GM21367 (cell line): ENCODE data around the gene GOLGA8R.
"Not testable (repeated sequence)": the region's sequence is repeated elsewhere in the genome, so short reads cannot be mapped to it uniquely, and the experiment has no call there.

ENCODE experiments used
- ATAC-seq: cut with Tn5 transposase; IDR thresholded peaks from one replicate; pipeline ENCODE4 v1.9.1; 2021; ENCODE audit not compliant: unreplicated experiment

GOLGA8R gene, protein sequence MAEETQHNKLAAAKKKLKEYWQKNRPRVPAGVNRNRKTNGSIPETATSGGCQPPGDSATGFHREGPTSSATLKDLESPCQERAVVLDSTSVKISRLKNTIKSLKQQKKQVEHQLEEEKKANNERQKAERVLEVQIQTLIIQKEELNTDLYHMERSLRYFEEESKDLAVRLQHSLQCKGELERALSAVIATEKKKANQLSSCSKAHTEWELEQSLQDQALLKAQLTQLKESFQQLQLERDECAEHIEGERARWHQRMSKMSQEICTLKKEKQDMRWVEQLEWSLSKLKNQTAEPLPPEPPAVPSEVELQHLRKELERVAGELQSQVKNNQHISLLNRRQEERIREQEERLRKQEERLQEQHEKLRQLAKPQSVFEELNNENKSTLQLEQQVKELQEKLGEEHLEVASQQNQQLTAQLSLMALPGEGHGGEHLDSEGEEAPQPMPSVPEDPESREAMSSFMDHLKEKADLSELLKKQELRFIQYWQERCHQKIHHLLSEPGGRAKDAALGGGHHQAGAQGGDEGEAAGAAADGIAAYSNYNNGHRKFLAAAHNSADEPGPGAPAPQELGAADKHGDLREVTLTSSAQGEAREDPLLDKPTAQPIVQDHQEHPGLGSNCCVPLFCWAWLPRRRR

DNA sequence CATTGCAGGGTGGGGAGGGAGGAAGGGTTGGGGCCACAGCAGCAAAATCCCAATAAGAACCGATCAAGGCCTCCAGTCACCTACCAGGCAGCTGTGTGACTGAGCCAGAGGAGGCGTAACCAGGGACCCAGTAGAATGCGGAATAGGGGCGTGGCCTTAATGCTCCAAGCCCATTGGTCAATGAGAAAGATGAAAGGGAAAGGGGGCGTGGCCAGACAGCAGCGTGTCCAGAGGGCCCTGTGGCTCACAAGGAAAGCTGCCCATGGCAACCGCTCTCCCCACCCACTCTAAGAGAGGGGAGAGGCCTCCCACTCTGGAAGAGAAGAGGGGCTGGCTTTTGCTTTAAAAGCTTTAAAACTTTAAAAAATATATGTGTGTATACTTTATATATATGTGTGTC, at the start of gene GOLGA8R:
TSS of gene GOLGA8R (minus strand) at position 101 of the 400 bp plus-strand sequence. CDS start at position 3, 98 bp downstream.
- ATAC-seq, result not testable (repeated sequence)

DNA sequence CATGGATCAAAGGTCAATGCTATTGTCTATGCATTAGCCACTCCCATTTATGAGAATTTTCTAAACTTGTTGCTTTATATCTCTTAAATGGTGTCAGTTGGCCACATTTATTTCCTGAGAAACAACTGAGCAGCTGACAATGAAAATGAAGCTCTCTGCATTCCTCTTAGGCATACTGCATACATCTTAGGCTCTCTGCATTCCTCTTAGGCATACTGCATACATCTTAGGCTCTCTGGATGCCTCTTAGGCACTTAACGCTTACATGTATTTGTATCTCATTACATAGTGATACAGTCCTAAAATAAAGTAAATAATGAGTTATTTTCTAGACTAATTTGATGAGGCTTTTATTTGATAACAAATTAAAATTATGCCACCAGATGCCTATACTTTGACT, 49.8 kb upstream of the GOLGA8R start:
- not testable (repeated sequence) for ATAC-seq

DNA sequence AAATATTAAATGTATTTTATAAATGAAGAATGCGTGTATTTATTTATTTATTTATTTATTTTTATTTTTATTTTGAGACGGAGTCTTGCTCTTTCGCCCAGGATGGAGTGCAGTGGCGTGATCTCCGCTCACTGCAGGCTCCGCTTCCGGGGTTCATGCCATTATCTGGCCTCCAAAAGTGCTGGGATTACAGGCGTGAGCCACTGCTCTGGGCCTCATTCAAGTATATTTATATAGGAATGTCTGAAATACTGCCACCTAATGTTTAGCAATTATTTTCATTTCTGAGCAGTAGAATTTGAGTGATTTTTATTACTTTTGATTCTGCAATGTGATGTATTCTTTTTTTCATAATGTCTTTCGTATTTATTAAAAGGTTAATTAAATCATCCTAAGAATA, 48.1 kb upstream of the GOLGA8R start:
- ATAC-seq, result not testable (repeated sequence)

DNA sequence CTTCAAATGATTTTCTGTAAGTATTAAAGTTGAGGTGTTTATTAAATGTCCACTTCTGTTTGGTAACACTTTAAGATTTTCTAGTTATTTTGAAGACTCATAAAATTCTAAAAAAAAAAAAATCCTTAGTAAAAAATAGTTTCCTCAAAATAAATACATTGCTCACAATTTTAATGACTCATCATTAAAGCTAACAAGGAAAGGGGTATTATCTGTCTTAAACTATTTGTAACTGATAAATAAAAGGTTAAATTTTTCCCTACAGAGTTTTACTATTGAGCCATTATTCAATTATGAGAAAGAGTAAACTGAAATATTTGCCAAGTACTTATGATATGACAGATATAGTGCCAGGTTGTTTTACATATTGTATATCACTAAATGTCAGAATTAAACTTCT, 38.6 kb upstream of the GOLGA8R start:
- not testable (repeated sequence) for ATAC-seq

DNA sequence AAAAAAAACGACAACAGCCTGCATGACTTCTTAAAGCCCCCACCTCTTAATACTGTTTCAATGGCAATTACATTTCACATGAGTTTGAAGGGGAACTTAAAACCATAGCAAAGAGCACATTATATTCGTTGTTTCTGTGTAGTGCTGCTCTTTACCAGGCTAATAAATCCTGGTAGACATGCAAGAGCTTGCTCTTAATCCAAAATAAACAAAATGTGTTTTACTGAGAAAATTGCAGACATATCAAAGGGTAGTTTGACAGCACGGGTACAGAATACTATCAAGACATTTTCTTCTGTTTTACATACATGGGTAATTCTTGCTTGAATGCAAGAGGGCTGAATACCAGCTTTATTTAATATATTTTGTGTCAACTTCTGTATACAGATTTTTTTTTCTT, 24.3 kb upstream of the GOLGA8R start:
- ATAC-seq, result not testable (repeated sequence)

DNA sequence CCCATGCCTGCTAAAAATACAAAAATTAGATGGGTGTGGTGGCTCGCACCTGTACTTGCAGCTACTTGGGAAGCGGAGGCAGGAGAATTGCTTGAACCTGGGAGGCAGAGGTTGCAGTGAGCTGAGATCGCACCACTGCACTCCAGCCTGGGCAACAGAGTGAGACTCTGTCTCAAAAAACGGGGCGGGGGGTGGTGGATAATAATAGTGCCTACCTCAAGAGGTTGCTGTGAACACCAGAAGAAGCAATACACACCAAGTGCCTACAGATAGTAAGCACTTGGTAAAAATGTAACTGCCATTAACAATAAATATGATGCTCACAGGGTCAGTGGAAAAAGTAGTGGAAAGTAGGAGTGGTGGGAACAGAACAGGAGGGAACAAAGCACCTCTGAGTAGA, 21.8 kb upstream of the GOLGA8R start:
- not testable (repeated sequence) for ATAC-seq

DNA sequence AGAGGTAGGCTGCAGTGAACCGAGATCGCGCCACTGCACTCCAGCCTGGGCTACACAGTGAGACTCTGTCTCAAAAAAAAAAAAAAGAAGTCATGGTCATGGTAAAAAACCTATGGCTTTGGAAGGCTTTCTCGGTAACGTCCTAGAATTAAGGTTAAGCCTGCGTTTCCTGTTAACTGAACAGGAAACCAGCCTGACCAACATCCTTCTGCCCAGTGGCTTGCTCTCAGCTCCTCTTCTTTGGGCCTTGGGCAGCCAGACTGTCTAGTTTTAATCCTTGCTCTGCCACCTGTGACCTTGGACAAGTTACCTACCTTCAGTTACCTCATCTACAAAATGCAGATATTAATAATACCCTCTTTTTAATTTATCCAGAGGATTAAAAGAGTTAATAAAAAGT, 6.7 kb upstream of the GOLGA8R start:
- ATAC-seq, result not testable (repeated sequence)

DNA sequence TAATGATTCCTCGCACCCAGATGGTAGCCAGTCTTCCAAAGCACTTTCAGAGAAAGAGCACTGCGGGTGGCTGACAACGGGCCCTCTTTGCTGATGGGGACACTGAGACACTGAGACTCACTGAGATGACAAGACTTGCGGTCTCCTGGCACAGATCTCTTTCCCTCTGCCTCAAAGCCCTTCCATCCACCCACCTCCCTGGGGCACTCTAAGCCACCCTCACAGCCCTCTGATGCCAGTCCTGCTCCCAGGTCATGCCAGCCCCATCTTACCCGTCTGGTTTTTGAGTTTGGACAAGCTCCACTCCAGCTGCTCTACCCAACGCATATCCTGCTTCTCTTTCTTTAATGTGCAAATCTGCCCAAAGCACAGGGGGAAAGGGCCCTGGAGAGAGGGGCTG, 6.4 kb downstream of the GOLGA8R start:
- ATAC-seq, result not testable (repeated sequence)

DNA sequence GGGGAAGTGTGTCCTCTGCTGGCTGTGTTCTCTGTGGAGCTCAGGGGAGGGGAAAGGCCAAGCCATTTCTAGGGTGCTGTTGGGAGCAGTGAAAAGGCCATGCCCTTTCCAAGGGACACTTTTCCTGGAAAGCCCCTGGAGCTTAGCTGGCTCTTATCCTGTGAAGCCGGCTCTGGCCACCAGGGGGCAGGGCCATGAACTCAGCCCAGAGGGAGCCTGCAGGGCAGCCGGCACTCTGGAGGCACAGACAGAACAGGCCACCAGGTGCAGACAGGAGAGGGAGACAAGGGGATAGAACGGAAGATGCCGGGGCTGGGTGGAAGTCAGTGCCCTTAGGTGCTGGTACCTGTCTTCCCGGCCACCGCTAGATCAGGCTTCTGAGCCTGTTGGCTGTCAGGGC, 15.1 kb downstream of the GOLGA8R start:
- ATAC-seq, result not testable (repeated sequence)

DNA sequence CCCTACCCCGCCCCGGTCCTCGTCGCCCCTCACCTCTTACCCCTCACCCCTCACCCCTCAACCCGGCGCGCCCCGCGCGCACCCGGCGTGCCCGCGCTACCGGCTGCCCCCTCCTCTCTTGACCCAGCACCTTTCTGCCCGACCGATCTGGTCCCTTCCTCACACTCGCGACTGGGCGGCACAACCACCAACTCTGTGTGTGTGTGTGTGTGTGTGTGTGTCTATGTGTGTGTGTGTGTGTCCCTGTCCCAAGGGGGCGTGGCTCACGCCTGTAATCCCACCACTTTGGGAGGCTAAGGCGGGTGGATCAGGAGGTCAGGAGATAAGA, 20.4 kb downstream of the GOLGA8R start:
- not testable (repeated sequence) for ATAC-seq

DNA sequence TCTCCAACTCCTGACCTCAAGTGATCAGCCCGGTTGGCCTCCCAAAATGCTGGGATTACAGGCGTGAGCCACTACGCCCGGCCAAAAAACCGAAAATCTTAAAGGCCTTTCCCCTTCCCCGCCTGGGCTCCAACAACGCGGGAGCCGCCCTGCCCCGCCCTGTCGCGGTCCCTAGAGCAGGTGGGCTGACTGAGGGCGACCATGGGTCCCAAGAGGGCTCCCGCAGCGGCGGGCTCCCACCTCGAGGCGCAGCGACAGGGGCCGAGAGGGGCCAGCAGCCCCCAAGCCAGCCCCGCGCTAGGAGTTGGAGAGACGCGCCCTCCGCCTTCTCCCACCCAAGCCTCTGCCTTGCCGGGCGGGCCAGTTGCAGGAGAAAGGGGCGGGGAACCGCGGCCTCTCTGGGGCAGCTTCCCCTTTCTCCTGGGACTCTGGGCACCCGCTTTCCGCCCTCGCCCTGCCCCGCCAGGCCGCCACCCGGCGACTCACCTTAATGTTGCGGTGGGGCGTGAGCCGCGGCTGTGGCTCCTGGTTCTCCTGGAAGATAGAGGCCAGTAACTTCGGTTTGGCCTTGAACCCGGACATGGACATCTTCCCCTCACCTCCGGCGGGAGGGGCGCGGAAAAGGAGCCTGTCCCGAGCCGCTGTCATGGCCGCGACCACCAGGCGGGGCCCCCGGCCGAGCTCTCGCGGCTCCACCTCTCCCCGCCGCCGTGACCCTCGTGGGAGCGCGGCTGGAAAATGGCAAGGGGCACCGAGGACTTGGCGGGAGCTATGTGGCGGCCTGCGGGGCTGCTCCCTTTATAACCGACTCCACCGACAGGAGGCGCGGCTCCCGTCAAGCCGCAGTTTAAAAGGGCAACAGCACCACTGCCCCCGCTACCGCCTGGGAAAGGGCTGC, 21.0 kb downstream of the GOLGA8R start, which contains the start of gene CHRFAM7A:
TSS of gene CHRFAM7A (minus strand) at position 775 of the 898 bp plus-strand sequence. CDS start 10,189 bp downstream, outside the sequence.
- not testable (repeated sequence) for ATAC-seq

DNA sequence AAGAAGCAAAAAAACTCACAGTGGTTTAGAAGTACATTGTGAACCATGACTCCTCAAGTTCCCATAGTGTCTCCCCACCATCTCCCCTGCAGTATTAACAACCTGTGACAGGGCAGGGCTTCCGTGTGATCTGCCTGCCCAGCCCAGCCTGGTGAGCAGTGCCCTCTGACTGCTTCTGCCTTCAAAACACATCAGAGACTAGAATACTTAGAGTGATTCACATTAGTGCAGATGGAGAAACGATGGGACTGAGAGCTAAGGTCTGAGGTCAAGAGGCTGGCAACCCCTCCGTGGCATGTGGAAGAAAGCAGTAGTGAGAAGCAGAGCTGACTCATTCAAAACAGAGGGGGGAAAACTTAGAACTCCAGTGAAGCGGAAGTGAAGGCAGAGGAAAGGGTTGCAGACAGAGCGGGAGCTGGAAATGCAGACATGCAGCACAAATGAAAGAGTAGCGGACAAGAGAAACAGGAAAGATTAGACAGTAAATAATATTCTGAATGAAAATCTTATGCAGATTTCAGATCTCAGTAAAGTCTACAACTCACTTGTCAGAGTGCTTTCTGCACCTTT, 27.7 kb downstream of the GOLGA8R start:
- ATAC-seq, result not testable (repeated sequence)

DNA sequence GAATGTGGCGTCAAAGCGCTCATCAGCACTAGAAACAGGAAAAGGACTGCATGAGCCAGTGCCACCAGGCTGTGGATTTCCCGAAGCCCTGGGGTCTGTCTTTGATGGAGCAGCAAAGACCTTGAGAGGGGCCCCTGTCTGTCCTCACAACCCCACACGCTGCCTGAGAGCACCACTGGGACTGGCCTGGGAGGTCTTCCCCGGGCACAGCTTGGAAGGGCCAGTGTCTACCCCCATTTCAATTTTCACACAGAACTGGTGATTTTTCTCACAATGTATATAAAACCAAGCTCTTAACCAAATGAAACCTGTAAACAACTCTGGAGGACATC, 37.0 kb downstream of the GOLGA8R start:
- ATAC-seq, result not testable (repeated sequence)

DNA sequence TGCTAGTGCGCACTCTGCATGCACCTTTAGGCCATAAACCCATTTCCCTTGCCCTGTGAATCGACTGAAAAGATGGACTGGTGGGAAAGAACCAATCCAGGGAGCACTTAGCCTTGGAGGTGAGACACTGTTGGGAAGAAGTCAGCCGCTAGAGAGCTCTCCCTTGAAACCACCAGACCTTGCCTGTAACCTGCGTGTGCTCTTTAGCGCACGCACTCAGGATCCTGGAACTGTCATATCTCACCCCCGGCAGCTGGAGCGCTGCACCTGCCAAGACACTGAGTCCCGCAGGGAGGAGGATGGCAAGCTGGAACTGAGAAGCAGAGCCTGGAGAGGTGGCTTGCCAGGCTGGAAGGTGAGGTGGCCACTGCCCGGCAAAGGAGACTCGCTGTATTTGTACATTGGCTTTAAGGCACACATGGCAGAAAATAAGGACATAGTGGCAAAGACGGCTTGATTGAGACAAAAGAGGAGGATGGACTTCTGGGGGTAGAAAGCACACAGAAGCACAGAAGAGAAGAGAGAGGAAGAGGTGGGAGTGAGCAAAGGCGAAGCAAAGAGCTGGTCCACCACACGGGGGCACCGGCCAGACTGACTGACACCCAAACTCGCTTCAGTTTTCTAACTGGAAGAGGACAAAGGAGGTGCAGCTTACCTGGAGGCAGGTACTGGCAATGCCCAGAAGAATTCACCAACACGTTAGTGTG, 37.5 kb downstream of the GOLGA8R start:
- ATAC-seq, result not testable (repeated sequence)

DNA sequence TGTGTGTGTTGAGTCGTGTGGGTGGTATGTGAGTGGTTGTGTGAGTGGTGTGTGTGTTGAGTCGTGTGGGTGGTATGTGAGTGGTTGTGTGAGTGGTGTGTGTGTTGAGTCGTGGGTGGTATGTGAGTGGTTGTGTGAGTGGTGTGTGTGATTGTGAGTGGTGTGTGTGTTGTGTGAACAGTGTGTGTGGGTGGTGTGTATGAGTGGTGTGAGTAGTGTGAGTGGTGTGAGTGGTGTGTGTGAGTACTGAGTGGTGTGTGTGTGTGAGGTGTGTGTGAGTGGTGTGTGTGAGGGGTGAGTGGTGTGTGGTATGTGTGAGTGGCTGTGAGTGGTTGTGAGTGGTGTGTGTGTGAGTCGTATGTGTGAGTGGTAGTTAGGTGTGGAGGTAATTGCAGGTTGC, 38.2 kb downstream of the GOLGA8R start:
- ATAC-seq, result not testable (repeated sequence)

DNA sequence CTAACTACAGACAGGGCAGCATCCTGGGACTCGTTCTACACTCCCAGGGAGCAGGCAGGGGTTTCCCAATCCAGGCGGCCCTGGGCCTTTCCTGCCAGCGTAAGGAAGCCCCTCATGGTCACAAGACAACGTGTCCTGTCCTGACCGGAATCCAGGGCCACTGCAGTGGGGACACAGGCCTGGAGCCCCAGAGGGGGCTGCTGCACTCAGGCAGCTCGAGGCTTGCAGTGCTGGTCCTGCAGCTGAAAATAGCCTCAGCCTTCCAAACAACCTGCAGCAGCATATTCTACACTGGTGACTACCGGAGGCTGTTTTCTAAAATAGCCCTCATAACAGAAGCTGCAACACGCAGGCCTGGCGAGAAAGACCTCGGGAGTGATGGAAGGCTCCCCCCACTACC, 39.2 kb downstream of the GOLGA8R start:
- ATAC-seq, result not testable (repeated sequence)

DNA sequence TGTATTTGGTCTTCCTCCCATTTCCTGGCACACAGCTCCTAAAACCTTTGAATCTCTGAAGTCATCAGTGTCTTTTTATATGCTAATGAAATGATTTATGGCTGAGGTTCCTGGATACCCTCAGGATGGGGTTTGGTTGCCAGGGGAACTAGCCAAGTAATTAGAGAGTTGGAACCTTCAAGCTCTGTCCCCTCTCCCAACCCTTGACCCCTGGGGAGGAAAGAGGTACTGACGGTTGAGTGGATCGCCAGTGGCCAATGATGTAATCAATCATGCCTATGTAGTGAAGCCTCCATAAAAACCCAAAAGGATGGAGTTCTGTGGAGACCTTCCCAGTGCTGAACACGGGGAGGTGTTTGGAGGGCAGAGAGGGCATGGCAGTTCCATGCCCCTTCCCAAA, 45.8 kb downstream of the GOLGA8R start:
- not testable (repeated sequence) for ATAC-seq

DNA sequence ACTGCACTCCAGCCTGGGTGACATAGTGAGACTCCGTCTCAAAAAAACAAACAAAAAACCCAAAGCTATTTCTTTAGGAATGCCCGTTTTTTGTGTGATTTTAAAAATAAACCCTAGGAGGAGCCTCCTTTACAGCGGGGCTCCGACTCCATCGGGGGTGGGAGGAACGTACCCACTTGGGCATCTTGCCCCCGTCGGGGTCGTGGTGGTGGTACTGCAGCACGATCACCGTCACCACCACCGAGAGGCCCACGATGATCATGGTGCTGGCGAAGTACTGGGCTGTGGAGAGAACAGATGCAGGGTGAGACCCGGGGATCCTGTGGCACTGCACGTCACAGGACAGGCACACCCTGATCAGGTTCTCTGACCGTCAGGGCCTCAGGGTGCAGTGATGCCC, 46.8 kb downstream of the GOLGA8R start:
- ATAC-seq, result not testable (repeated sequence)

DNA sequence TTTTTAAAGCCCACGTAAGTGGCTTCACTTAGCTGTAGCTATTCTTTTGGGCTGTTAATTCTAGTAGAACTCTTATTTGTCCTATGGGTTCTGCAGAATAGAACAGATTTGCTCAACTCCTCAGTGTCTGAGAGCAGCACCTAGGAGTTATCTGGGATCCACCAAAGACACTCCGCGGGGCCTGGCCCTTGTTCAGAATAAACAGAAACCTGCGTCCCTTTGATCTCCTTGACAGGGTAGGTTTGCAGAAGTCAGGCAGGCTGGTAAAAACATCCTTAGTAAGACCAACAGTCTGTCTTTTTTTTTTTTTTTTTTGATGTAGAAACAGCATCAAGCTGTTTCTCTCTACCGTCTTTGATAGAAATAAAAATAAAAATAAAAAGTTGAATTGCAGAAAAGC, 52.7 kb downstream of the GOLGA8R start:
- not testable (repeated sequence) for ATAC-seq

DNA sequence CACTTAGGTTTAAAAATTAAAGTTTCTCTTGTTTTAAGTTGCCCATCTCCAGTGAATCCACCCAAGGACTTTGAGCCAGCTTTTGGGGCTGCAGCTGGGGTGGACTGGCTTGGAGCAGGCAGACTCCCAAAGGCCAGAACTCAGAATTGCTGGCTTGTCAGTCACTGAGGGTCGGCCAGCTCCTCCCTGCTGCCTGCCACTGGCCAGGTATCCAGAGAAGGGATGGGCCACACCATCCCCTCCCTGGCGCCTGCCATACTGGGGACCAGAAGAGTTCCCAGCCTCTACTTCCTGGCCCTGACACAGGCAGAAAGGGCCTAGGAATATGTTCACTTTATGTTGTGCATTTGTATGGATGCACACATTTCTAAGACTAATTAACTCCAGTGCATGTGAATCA, 53.1 kb downstream of the GOLGA8R start:
- not testable (repeated sequence) for ATAC-seq
